Lower lobe of right lung (tissue), 2 donors: ENCODE results near the gene JAKMIP2. TPM values are rescaled to one million over a fixed set of nuclear protein-coding genes. Genes with fewer than 3 reads are reported as not detected.

ENCODE experiments used
- ATAC-seq, 2 donors: fragments of 200-7000 bp; cut with Tn5 transposase; one replicate each; pipeline ENCODE4 v1.9.1; 2020 to 2022; ENCODE audit warnings: mild to moderate bottlenecking in 2 of 2, moderate library complexity in 2 of 2
- DNase-seq: peaks from one replicate; pipeline ENCODE4 v3.0.0-alpha.2; 2020
- H3K27ac ChIP-seq: fragments of 200-600 bp; one replicate; pipeline ENCODE4 v1.8.0; 2022
- H3K27me3 ChIP-seq: fragments of 200-600 bp; one replicate; pipeline ENCODE4 v1.8.0; 2022; ENCODE audit warnings: low read depth
- H3K36me3 ChIP-seq: fragments of 200-600 bp; one replicate; pipeline ENCODE4 v1.8.0; 2022; ENCODE audit warnings: mild to moderate bottlenecking
- H3K4me1 ChIP-seq: fragments of 200-600 bp; one replicate; pipeline ENCODE4 v1.8.0; 2022
- H3K4me3 ChIP-seq: fragments of 200-600 bp; one replicate; pipeline ENCODE4 v1.8.0; 2022; ENCODE audit warnings: mild to moderate bottlenecking
- H3K9me3 ChIP-seq: fragments of 200-600 bp; one replicate; pipeline ENCODE4 v1.8.0; 2022
- intact Hi-C: fragments of 100-400 bp; cut with DNase I; formaldehyde crosslinking; loops from one replicate; pipeline ENCODE4 v1.11.0; 2022
- total RNA-seq: library from RNA; stranded (reverse); fragmentation: NEBNext Ultra II Directional; extraction: Animal tissue kit (Norgen Biotek cat#: 25700); gene quantifications from one replicate; pipeline ENCODE4 v1.2.1, GENCODE V29; 2021
- TF ChIP-seq, protein P1 (sequence below): fragments of 200-600 bp; IDR thresholded peaks from one replicate; pipeline ENCODE4 v1.8.0; 2022; ENCODE audit warnings: antibody characterized with exemption, mild to moderate bottlenecking
- donor health status: DM: no; HTN: yes; CAD: no; lungs with severe emphysema.

Gene JAKMIP2
- total RNA-seq, 1 donor from 2014 or later = 8.3 TPM

DNA sequence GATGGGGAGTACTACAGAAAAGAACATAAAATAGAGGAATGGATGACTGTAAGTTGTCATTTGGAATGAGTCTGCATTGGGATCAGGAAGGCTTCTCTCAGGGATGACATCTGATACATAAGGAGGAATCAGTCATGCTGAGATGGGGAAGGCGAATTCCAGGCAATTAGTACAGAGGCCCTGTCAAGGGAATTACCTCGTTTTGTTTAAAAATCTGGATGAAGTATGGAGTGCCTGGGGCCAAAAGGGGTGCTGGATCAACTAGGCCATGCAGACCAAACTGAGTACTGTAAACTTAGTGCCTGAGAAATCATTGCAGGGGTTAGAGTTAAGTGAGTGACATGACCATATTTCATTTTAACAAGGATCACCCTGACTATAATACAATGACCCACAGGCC lies 30.5 kb downstream of the JAKMIP2 start:
- Histone ChIP-seq H3K4me1 (no peaks in the 10 kb centered on the region), H3K4me3 (no peak overlapping the region), H3K27ac (no peak overlapping the region), H3K36me3 (no peaks in the 10 kb centered on the region), H3K27me3 (no peaks in the 10 kb centered on the region), H3K9me3 (no peaks in the 10 kb centered on the region)
- intact Hi-C loops = no loop called here
- ATAC-seq = no peak
- DNase-seq = no peak
- TF ChIP-seq, protein P1, sequence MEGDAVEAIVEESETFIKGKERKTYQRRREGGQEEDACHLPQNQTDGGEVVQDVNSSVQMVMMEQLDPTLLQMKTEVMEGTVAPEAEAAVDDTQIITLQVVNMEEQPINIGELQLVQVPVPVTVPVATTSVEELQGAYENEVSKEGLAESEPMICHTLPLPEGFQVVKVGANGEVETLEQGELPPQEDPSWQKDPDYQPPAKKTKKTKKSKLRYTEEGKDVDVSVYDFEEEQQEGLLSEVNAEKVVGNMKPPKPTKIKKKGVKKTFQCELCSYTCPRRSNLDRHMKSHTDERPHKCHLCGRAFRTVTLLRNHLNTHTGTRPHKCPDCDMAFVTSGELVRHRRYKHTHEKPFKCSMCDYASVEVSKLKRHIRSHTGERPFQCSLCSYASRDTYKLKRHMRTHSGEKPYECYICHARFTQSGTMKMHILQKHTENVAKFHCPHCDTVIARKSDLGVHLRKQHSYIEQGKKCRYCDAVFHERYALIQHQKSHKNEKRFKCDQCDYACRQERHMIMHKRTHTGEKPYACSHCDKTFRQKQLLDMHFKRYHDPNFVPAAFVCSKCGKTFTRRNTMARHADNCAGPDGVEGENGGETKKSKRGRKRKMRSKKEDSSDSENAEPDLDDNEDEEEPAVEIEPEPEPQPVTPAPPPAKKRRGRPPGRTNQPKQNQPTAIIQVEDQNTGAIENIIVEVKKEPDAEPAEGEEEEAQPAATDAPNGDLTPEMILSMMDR = no peak

DNA sequence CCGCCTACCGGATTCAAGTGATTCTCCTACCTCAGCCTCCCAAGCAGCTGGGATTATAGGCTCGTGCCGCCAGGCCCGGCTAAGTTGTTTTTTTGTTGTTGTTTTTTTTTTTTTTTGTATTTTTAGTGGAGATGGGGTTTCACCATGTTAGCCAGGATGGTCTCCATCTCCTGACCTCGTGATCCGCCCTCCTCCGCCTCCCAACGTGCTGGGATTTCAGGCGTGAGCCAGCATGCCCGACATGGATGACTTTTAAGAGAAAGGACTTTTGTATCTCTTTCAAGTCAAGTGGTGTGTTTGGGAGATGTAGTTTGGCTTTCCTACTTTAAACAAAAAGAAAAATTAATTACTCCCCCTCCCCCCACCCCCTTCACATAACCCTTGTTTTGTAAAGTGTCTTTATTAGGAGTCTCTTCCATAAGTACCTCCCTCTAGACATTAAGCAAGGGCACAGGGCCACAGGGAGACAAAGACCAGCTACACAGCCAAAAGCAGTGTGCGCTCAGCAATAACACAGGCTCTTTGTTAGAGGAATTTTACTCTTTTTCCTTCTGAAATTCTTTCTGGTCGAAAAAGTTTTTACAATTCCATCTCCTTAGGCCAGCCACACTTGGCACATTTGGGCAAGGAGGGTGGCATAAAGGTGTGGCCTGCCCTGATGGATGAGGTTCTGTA lies 31.2 kb downstream of the JAKMIP2 start:
- Histone ChIP-seq H3K9me3 (no peaks in the 10 kb centered on the region), H3K27ac (no peak overlapping the region), H3K36me3 (no peaks in the 10 kb centered on the region), H3K4me3 (no peak overlapping the region), H3K4me1 (no peaks in the 10 kb centered on the region), H3K27me3 (no peaks in the 10 kb centered on the region)
- intact Hi-C loops = no loop called here
- TF ChIP-seq, protein P1 = no peak
- ATAC-seq = no peak
- DNase-seq = no peak

DNA sequence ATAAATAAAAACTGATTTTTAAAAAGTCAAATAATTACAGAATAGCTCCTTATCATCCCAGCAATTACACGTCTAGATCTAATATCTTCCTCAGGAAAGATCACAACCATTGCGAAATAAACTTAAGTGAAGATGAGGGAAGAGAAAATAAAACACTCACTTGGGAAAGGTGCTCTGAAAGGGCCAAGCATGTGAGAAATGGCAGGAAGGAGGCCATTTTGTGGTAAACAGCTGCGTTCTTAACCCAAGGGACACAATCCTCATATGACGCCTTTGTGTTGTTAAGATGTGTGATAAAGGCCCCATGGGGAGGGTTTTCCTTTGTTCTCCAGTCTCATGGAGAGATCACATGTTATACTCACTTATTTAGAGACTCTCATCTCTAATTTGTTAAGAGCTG lies 32.5 kb downstream of the JAKMIP2 start:
- no peaks in the 10 kb centered on the region for H3K27me3 ChIP-seq
- no peak overlapping the region for H3K27ac ChIP-seq
- H3K36me3 ChIP-seq = no peaks in the 10 kb centered on the region
- H3K4me3 ChIP-seq = no peak overlapping the region
- TF ChIP-seq, protein P1 = no peak
- H3K4me1 ChIP-seq = no peaks in the 10 kb centered on the region
- ATAC-seq (no peak), DNase-seq (no peak)
- H3K9me3 ChIP-seq = no peaks in the 10 kb centered on the region
- intact Hi-C loops = no loop called here

DNA sequence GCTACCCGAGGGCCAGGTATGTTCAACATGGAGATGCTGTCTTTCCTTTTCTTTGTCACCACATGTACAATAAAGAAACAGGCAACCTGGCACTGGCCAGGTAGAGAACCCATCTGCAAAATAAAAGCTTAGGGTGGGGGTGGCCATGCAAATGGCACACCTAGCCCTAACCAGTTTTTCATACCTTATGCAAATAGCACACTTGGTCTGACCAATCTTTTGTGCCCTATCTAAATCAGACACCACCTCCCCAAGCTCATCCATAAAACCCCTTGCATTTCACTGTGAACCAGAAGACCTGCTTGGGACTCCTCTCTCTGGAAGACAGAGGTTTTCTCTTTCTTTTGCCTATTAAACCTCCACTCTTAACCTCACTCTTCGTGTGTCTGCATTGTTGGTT lies 33.9 kb downstream of the JAKMIP2 start:
- H3K27ac ChIP-seq = no peak overlapping the region
- no peak overlapping the region for H3K4me3 ChIP-seq
- no peaks in the 10 kb centered on the region for H3K9me3 ChIP-seq
- intact Hi-C loops = no loop called here
- TF ChIP-seq, protein P1 = no peak
- H3K27me3 ChIP-seq = no peaks in the 10 kb centered on the region
- ATAC-seq = no peak
- H3K4me1 ChIP-seq = no peaks in the 10 kb centered on the region
- no peaks in the 10 kb centered on the region for H3K36me3 ChIP-seq
- no peak for DNase-seq

DNA sequence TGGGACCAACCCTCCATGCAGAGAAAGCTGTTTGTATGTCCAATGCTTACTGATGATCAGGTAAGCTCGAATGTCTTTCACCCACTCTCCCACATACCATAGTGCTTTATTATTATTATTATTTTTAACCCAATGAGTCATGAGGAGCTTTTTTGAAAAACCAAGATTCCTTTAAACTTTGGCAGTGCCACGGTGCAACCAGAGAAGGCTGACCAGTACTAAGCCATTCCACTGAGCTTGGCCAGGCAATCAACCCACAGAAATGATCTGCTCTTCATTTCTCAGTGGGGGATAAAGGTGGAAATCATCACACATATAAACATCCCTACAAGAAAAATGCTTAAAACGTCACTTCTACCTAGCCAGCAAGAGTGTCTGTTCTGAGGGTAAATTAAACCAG lies 35.5 kb downstream of the JAKMIP2 start:
- Histone ChIP-seq H3K4me3 (no peak overlapping the region), H3K9me3 (no peaks in the 10 kb centered on the region), H3K36me3 (no peaks in the 10 kb centered on the region), H3K27me3 (no peaks in the 10 kb centered on the region), H3K4me1 (no peaks in the 10 kb centered on the region), H3K27ac (no peak overlapping the region)
- intact Hi-C loops = no loop called here
- ATAC-seq (no peak), DNase-seq (no peak)
- TF ChIP-seq, protein P1 = no peak
